Stimulated activated CD4-positive, alpha-beta T cell treated with anti-CD3 and anti-CD28 coated beads, Interleukin-1b, Interleukin-23, amount 100 ng/mL, for 24 hours (primary cell): ENCODE data around the gene TMEM26.

ENCODE experiments used
- DNase-seq, 4 experiments: peaks; one replicate each; pipeline ENCODE4 v3.0.0-alpha.2; 2020; ENCODE audit warnings: low read depth in 4 of 4, low spot score in 1 of 4

The TMEM26 gene

GRCh38 chr10:61460835-61461234 is 7.7 kb upstream of the TMEM26 start:
- no peak for DNase-seq

GRCh38 chr10:61458031-61458430 is 4.8 kb upstream of the TMEM26 start:
- DNase-seq: no peak

GRCh38 chr10:61456095-61456789 is 3.1 kb upstream of the TMEM26 start:
- no peak for DNase-seq

- no peak for DNase-seq
These were observed 2.5 kb upstream of the TMEM26 start for GRCh38 chr10:61455656-61456055.

GRCh38 chr10:61454541-61454940 is 1.4 kb upstream of the TMEM26 start:
- DNase-seq: no peak

GRCh38 chr10:61452151-61452651 is 980 bp downstream of the TMEM26 start:
- no peak for DNase-seq

GRCh38 chr10:61451357-61451756 is 1.8 kb downstream of the TMEM26 start:
- DNase-seq: no peak

GRCh38 chr10:61448841-61449600 is 4.2 kb downstream of the TMEM26 start:
- DNase-seq: no peak

- DNase-seq: no peak
These were observed 5.1 kb downstream of the TMEM26 start for GRCh38 chr10:61448091-61448490.

- no peak for DNase-seq
These were observed 14.0 kb downstream of the TMEM26 start for GRCh38 chr10:61439058-61439609.

GRCh38 chr10:61438141-61438988 is 14.8 kb downstream of the TMEM26 start:
- no peak for DNase-seq

- no peak for DNase-seq
These were observed 30.0 kb downstream of the TMEM26 start for GRCh38 chr10:61423178-61423577.

- no peak for DNase-seq
These were observed 35.5 kb downstream of the TMEM26 start for GRCh38 chr10:61417661-61418060.

- no peak for DNase-seq
These were observed 37.4 kb downstream of the TMEM26 start for GRCh38 chr10:61415824-61416223.

GRCh38 chr10:61411706-61412105 is 41.5 kb downstream of the TMEM26 start:
- no peak for DNase-seq

- DNase-seq: no peak
These were observed 42.7 kb downstream of the TMEM26 start for GRCh38 chr10:61410353-61411070.

- no peak for DNase-seq
These were observed 44.0 kb downstream of the TMEM26 start for GRCh38 chr10:61409157-61409556.

- no peak for DNase-seq
These were observed 45.1 kb downstream of the TMEM26 start for GRCh38 chr10:61408105-61408504.

GRCh38 chr10:61406736-61407135 is 46.4 kb downstream of the TMEM26 start:
- DNase-seq: no peak

- DNase-seq: no peak
These were observed 46.9 kb downstream of the TMEM26 start for GRCh38 chr10:61406242-61406641.

- no peak for DNase-seq
These were observed 48.4 kb downstream of the TMEM26 start for GRCh38 chr10:61404751-61405150.
